GM18505 (cell line): ENCODE data around the gene MAGEB1.

ENCODE experiments used
- ATAC-seq: cut with Tn5 transposase; IDR thresholded peaks from one replicate; pipeline ENCODE4 v1.9.1; 2021; ENCODE audit not compliant: unreplicated experiment
- POLR2A ChIP-seq: IDR thresholded peaks from 4 replicates; pipeline ENCODE4 v1.6.1; 2011; ENCODE audit warnings: borderline replicate concordance; ENCODE audit not compliant: insufficient read depth, insufficient read length; ENCODE audit errors: extremely low read depth

Gene MAGEB1, protein sequence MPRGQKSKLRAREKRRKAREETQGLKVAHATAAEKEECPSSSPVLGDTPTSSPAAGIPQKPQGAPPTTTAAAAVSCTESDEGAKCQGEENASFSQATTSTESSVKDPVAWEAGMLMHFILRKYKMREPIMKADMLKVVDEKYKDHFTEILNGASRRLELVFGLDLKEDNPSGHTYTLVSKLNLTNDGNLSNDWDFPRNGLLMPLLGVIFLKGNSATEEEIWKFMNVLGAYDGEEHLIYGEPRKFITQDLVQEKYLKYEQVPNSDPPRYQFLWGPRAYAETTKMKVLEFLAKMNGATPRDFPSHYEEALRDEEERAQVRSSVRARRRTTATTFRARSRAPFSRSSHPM

GRCh38 chrX:30246769-30247489, at the start of gene MAGEB1:
MAGEB1 (plus strand) TSS chrX:30247146; CDS start chrX:30250494, 3,348 bp downstream.
- no peak for TF ChIP-seq POLR2A
- no peak for ATAC-seq

GRCh38 chrX:30212172-30212571, 34.8 kb upstream of the MAGEB1 start:
- TF ChIP-seq POLR2A: no peak
- no peak for ATAC-seq

- no peak for TF ChIP-seq POLR2A
- ATAC-seq: no peak
Measured at GRCh38 chrX:30215357-30215843, 31.5 kb upstream of the MAGEB1 start, which contains the start of gene MAGEB2. MAGEB2 (plus strand) TSS chrX:30215563; CDS start chrX:30218581, 3,018 bp downstream.

- no peak for ATAC-seq
- TF ChIP-seq POLR2A: no peak
Measured at GRCh38 chrX:30217465-30217864, 29.5 kb upstream of the MAGEB1 start.

GRCh38 chrX:30219372-30219771, 27.6 kb upstream of the MAGEB1 start:
- no peak for ATAC-seq
- TF ChIP-seq POLR2A: no peak

DNA sequence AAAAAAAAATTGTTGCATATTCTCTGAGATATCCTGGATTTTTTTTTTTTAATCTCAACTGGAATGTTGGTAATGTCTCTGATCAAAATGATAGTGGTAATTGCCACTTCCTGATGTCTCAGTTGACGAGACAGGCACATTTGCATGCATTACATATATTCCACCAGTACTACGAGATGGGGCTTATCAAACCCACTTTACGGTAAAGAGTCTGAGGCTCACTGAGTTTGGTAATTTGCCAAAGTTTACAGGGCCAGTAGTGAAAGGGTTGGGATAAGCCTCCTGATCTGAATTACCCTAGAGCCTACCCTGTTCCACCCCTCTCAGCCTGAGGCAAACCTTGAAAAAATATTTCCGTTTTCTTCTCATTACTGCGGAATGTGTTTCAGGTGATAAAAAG, 26.3 kb upstream of the MAGEB1 start:
- ATAC-seq: no peak
- no peak for TF ChIP-seq POLR2A

GRCh38 chrX:30224536-30224935, 22.4 kb upstream of the MAGEB1 start:
- no peak for TF ChIP-seq POLR2A
- no peak for ATAC-seq

- no peak for ATAC-seq
- TF ChIP-seq POLR2A: no peak
Measured at GRCh38 chrX:30228526-30228925, 18.4 kb upstream of the MAGEB1 start.

DNA sequence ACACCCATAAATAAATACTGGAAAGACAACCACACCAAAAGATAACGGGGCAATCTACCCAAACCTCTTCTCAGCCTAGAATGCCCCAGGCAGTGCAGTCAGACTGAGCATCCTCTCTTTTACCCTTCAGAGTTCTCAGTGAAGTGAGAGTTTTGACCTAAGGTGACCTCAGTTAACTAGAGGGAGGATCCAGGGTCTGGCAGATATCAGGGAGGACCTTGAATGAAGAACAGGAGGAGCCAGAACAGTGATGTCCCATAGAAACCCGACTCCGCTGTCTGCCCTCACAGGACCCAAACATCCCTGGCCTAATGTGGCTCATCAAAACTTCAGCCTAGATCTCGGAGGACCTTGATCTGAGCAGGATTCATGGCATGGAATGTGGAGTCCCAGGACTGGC, 16.6 kb upstream of the MAGEB1 start, which contains the start of gene MAGEB3:
Gene MAGEB3 (plus strand): TSS at position 263 of the 400 bp plus-strand sequence. CDS start 5,268 bp downstream, outside the sequence.
- no peak for ATAC-seq
- no peak for TF ChIP-seq POLR2A

DNA sequence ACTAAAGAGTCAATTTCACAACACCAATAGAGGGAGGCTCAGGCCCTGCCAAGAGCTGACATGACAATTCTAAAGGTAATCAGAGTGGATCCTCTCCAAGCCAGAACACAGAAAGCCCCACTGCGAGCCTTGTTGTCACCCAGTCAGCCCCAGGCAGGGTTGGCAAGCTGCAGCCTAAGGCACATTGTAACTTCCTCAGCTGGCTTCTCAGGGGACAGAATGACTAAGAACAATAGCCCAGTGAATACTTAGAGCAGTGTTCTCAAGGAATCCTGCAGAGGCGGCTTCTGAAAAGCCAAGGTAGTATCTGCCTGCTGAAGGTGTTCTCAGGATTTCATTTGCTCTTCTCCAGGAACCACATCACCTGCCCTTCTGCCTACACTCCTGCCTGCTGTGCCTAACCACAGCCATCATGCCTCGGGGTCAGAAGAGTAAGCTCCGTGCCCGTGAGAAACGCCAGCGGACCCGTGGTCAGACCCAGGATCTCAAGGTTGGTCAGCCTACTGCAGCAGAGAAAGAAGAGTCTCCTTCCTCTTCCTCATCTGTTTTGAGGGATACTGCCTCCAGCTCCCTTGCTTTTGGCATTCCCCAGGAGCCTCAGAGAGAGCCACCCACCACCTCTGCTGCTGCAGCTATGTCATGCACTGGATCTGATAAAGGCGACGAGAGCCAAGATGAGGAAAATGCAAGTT, 5.1 kb upstream of the MAGEB1 start, which contains the start of gene MAGEB4:
Gene MAGEB4 (plus strand): TSS at position 277 of the 692 bp plus-strand sequence. CDS start 136 bp downstream, at position 413.
- no peak for TF ChIP-seq POLR2A
- ATAC-seq: no peak

GRCh38 chrX:30248854-30249253, 1.9 kb downstream of the MAGEB1 start:
- peak; percentile 78 for ATAC-seq
- TF ChIP-seq POLR2A: no peak

DNA sequence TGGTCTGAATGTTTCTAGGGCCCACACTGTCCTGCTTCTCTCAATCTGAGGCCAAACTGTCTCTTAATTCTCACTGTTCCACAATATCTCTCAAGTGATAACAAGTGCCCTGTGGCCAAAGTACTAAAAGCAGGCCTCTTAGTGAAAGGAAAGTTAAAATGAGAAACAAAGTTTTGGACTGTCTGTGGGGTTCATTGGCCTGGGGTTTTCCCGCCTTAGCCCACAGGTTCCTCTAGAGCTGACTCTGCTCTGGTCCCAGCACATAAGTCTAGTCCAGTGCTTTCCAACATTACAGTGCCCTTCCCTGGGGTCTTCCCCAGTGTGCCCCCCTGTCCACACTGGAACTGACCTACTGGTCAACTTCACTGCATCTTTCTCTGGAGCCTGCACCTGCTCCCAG, 6.3 kb downstream of the MAGEB1 start:
- TF ChIP-seq POLR2A: no peak
- no peak for ATAC-seq

DNA sequence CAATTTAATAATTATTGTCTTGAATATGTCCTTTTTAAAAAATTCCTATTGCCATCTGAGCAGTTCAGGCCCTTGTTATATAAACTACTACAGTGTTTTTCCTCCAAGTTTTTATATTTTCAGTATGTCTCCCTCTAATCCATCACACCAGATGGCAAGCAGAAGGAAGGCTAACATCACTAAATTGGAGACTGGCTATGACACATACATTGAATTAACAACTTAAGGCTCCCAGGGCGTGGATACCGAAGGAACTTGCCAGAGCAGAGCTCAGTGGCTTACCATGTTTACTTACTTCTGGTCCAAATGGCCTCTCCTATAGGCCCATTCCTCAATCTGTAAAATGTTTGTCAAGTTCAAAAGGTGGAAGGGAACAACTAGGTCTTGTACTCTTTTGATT, 13.0 kb downstream of the MAGEB1 start:
- no peak for ATAC-seq
- no peak for TF ChIP-seq POLR2A
